Glutamatergic neuron (in vitro differentiated cells): ENCODE measurements around the gene REXO1. TPM values are rescaled to one million over a fixed set of nuclear protein-coding genes. Genes with fewer than 3 reads are reported as not detected.

Experiments used
- DNase-seq: peaks from one replicate; pipeline ENCODE4 v3.0.0; 2022
- H3K27ac Mint-ChIP-seq: one replicate; pipeline ENCODE4 v1.8.0; 2020; ENCODE audit warnings: mild to moderate bottlenecking, mixed read lengths, inconsistent platforms; ENCODE audit not compliant: unreplicated experiment
- H3K27me3 Mint-ChIP-seq: one replicate; pipeline ENCODE4 v1.8.0; 2020; ENCODE audit warnings: mild to moderate bottlenecking, moderate library complexity, mixed read lengths, inconsistent platforms; ENCODE audit not compliant: unreplicated experiment
- H3K36me3 Mint-ChIP-seq: one replicate; pipeline ENCODE4 v1.8.0; 2020; ENCODE audit warnings: mild to moderate bottlenecking, mixed read lengths, inconsistent platforms; ENCODE audit not compliant: unreplicated experiment
- H3K4me1 Mint-ChIP-seq: one replicate; pipeline ENCODE4 v1.8.0; 2020; ENCODE audit warnings: mild to moderate bottlenecking, low read depth, mixed read lengths, inconsistent platforms; ENCODE audit not compliant: unreplicated experiment
- H3K4me3 Mint-ChIP-seq: one replicate; pipeline ENCODE4 v1.8.0; 2020; ENCODE audit warnings: mild to moderate bottlenecking, mixed read lengths, inconsistent platforms; ENCODE audit not compliant: unreplicated experiment
- H3K9me3 Mint-ChIP-seq: one replicate; pipeline ENCODE4 v1.8.0; 2020; ENCODE audit warnings: mild to moderate bottlenecking, moderate library complexity, mixed read lengths, inconsistent platforms; ENCODE audit not compliant: unreplicated experiment
- CTCF ChIP-seq: fragments of 200-600 bp; sonication (generic); IDR thresholded peaks from one replicate; pipeline ENCODE4 v1.5.0; 2021; ENCODE audit not compliant: partially characterized antibody, unreplicated experiment
- total RNA-seq: library from RNA; stranded (reverse); fragmentation: NEBNext Ultra II Directional; extraction: Animal tissue kit (Norgen Biotek cat#: 25700); gene quantifications from one replicate; pipeline ENCODE4 v1.2.1, GENCODE V29; 2021; ENCODE audit not compliant: unreplicated experiment

The REXO1 gene
- total RNA-seq, 1 donor from 2014 or later, result 65.7 TPM

- Mint-ChIP-seq H3K36me3 (no peaks in the 10 kb centered on the region), H3K9me3 (peaks cover 7% of the 10 kb centered on the region), H3K4me1 (peaks cover 26% of the 10 kb centered on the region), H3K27ac (no peak overlapping the region), H3K4me3 (no peak overlapping the region), H3K27me3 (peaks cover 7% of the 10 kb centered on the region)
- TF ChIP-seq CTCF, result no peak
- no peak for DNase-seq
Observed at GRCh38 chr19:1844513-1845124, 3.7 kb downstream of the REXO1 start.

- Mint-ChIP-seq H3K27me3 (peaks cover 7% of the 10 kb centered on the region), H3K27ac (no peak overlapping the region), H3K9me3 (peaks cover 6% of the 10 kb centered on the region), H3K4me1 (peaks cover 26% of the 10 kb centered on the region), H3K4me3 (peak overlapping the region; percentile 42), H3K36me3 (no peaks in the 10 kb centered on the region)
- peak; percentile 34 for TF ChIP-seq CTCF
- peak; percentile 71 for DNase-seq
Observed at GRCh38 chr19:1843646-1844394, 4.5 kb downstream of the REXO1 start.

GRCh38 chr19:1843116-1843515 is 5.2 kb downstream of the REXO1 start:
- H3K27me3 Mint-ChIP-seq, result peaks cover 9% of the 10 kb centered on the region
- DNase-seq, result peak; percentile 42
- H3K36me3 Mint-ChIP-seq, result no peaks in the 10 kb centered on the region
- TF ChIP-seq CTCF, result no peak
- peak overlapping the region; percentile 42 for H3K4me3 Mint-ChIP-seq
- H3K9me3 Mint-ChIP-seq, result peaks cover 5% of the 10 kb centered on the region
- no peak overlapping the region for H3K27ac Mint-ChIP-seq
- H3K4me1 Mint-ChIP-seq, result peaks cover 26% of the 10 kb centered on the region

- DNase-seq, result peak; percentile 13
Observed at GRCh38 chr19:1841209-1841924, 6.9 kb downstream of the REXO1 start.

More at GRCh38 chr19:1841209-1841924, 6.9 kb downstream of the REXO1 start:
- Mint-ChIP-seq H3K27me3 (peaks cover 2% of the 10 kb centered on the region), H3K4me1 (peaks cover 25% of the 10 kb centered on the region), H3K9me3 (no peaks in the 10 kb centered on the region), H3K36me3 (no peaks in the 10 kb centered on the region), H3K27ac (peak overlapping the region; percentile 66), H3K4me3 (peak overlapping the region; percentile 43)
- TF ChIP-seq CTCF, result no peak
